Sigmoid colon (tissue), 4 donors: Measurements from ENCODE around the gene SGSM1.

Experiments
- EP300 ChIP-seq, 4 donors: sonication (generic); formaldehyde crosslinking; IDR thresholded peaks; one replicate each; pipeline ENCODE4 v1.6.1; 2017; ENCODE audit warnings: antibody characterized with exemption in 4 of 4
- POLR2A ChIP-seq, 2 donors: fragments of 450-650 bp; IDR thresholded peaks; one replicate each; pipeline ENCODE4 v1.6.1; 2016; ENCODE audit warnings: antibody characterized with exemption in 2 of 2, mild to moderate bottlenecking in 2 of 2, moderate library complexity in 2 of 2
- POLR2AphosphoS5 ChIP-seq, 4 donors: sonication (generic); formaldehyde crosslinking; IDR thresholded peaks; one replicate each; pipeline ENCODE4 v1.6.1; 2017; ENCODE audit warnings: antibody characterized with exemption in 4 of 4
- TF ChIP-seq, protein P1 (sequence below), 4 experiments: fragments of 450-650 bp in 3 of 4; fragments of 200-600 bp in 1 of 4; IDR thresholded peaks; one replicate each; pipeline ENCODE4 v1.5.1; 2016 to 2019; ENCODE audit warnings: antibody characterized with exemption in 4 of 4, mild to moderate bottlenecking in 3 of 4, moderate library complexity in 2 of 4

DNA sequence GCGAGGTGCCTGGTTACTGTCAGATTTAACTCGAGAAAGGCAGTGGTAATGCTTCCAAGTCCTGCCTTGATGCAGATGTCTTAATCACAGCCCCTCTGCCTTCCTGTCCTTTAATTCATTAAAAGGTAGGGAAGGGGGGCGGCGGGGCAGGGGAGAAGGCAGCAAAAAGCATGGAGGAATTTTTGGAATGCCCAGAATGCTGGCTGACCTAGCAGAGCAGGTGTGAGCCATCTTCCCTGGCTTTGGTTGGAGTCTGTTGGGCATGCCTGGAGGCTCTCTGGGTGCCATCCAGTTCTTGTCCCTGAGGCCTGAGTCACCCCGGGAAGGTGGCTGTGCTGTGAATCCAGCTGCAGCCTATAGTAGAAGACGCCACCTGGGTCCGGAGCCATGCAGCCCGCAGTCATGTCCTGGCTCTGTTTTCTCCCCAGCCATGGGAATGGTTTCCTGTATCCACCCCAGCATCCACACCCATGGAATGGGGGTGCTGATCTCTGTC, 162.1 kb downstream of the SGSM1 start:
- TF ChIP-seq, protein P1, sequence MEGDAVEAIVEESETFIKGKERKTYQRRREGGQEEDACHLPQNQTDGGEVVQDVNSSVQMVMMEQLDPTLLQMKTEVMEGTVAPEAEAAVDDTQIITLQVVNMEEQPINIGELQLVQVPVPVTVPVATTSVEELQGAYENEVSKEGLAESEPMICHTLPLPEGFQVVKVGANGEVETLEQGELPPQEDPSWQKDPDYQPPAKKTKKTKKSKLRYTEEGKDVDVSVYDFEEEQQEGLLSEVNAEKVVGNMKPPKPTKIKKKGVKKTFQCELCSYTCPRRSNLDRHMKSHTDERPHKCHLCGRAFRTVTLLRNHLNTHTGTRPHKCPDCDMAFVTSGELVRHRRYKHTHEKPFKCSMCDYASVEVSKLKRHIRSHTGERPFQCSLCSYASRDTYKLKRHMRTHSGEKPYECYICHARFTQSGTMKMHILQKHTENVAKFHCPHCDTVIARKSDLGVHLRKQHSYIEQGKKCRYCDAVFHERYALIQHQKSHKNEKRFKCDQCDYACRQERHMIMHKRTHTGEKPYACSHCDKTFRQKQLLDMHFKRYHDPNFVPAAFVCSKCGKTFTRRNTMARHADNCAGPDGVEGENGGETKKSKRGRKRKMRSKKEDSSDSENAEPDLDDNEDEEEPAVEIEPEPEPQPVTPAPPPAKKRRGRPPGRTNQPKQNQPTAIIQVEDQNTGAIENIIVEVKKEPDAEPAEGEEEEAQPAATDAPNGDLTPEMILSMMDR (IDR thresholded peaks at IDR 0.05), result no peak
- TF ChIP-seq POLR2AphosphoS5 (IDR thresholded peaks at IDR 0.05) (no peak), POLR2A (IDR thresholded peaks at IDR 0.05) (no peak), EP300 (IDR thresholded peaks at IDR 0.05) (no peak)
